ENCODE measurements around the gene PCDHA2.
"Not testable (repeated sequence)": the region's sequence is repeated elsewhere in the genome, so short reads cannot be mapped to it uniquely, and the experiment has no call there.

Gene PCDHA2

DNA sequence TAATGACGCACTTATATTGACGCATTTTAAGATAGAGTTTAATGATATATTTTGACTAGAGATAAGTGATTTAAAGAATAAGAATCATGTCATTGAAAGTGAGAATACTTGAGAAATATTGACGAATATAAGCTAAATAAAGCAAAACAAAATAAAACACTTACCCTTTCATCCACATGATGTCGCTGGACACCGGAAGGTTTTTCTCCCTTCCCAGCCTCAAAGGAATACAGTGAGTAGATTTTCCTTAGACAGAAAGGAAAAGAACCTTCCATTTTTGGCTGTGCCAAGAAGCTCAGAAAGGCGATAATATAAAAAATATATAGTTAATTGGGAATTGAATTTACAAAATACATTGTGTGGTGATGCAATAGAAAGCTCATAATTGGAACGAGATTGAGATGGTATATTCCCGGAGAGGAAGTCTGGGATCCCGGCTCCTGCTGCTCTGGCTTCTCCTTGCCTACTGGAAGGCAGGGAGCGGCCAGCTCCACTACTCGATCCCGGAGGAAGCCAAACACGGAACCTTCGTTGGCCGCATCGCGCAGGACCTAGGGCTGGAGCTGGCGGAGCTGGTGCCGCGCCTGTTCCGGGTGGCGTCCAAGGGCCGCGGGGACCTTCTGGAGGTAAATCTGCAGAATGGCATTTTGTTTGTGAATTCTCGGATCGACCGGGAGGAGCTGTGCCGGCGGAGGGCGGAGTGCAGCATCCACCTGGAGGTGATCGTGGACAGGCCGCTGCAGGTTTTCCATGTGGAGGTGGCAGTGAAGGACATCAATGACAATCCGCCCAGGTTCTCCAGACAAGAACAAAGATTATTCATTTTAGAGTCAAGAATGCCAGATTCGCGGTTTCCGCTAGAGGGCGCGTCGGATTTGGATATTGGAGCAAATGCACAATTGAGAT is 27.0 kb downstream of the PCDHA2 start, which contains the start of gene PCDHA5:
PCDHA5 (plus strand) TSS at position 239 of the 906 bp plus-strand sequence.
- peak in 2 of 14 donors; percentile 20 to 22 for DNase-seq

GRCh38 chr5:140822281-140822629 is 27.6 kb downstream of the PCDHA2 start:
- no peak for DNase-seq

GRCh38 chr5:140822969-140823368 is 28.3 kb downstream of the PCDHA2 start:
- DNase-seq: not testable (repeated sequence)

DNA sequence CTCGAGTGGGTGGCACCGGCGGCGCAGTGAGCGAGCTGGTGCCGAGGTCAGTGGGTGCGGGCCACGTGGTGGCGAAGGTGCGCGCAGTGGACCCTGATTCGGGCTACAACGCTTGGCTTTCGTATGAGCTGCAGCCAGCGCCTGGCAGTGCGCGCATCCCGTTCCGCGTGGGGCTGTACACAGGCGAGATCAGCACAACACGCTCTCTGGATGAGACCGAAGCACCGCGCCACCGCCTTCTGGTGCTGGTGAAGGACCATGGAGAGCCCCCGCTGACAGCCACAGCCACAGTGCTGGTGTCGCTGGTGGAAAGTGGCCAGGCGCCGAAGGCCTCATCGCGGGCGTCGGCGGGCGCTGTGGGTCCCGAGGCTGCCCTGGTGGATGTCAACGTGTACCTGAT is 28.8 kb downstream of the PCDHA2 start:
- DNase-seq: no peak

- DNase-seq: peak in 1 of 14 donors; percentile 17
Observed at GRCh38 chr5:140827704-140828361, 33.2 kb downstream of the PCDHA2 start, which contains the start of gene PCDHA6. Gene PCDHA6, plus strand, starts transcription at chr5:140827960. Its CDS starts 132 bp downstream, at chr5:140828092.

- DNase-seq: no peak
Observed at GRCh38 chr5:140828362-140828737, 33.7 kb downstream of the PCDHA2 start.

GRCh38 chr5:140829511-140830501 is 35.2 kb downstream of the PCDHA2 start:
- not testable (repeated sequence) for DNase-seq

DNA sequence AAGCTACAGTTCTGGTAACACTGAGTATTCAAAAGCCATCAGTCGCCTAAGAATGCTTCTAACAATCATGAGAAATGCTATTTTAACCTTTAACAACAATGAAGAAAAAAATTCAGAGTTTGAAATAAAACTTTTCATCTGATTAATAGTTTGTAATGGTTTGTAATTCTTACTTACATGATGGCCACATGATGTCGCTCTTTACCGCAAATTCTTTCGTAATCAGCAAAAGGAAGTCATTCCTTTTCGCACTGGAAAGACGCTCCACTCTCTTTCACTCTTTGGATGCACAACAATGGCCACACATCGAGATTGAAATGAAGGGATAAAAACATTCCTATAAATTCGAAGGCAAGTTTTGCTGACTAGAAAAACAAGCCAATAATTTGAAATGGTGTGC is 39.3 kb downstream of the PCDHA2 start, which contains the start of gene PCDHA7:
PCDHA7 (plus strand) TSS at position 277 of the 400 bp plus-strand sequence; CDS start at position 392, 115 bp downstream.
- DNase-seq: peak in 1 of 14 donors; percentile 1

DNA sequence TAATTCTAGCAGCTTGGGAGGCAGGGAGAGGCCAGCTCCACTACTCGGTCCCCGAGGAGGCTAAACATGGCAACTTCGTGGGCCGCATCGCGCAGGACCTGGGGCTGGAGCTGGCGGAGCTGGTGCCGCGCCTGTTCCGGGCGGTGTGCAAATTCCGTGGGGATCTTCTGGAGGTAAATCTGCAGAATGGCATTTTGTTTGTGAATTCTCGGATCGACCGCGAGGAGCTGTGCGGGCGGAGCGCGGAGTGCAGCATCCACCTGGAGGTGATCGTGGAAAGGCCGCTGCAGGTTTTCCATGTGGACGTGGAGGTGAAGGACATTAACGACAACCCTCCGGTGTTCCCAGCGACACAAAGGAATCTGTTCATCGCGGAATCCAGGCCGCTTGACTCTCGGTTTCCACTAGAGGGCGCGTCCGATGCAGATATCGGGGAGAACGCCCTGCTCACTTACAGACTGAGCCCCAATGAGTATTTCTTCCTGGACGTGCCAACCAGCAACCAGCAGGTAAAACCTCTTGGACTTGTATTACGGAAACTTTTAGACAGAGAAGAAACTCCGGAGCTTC is 39.9 kb downstream of the PCDHA2 start:
- DNase-seq: peak in 1 of 14 donors; percentile 2

- no peak for DNase-seq
Observed at GRCh38 chr5:140835622-140836510, 41.2 kb downstream of the PCDHA2 start.

GRCh38 chr5:140840978-140841962 is 46.6 kb downstream of the PCDHA2 start, which contains the start of gene PCDHA8:
Gene PCDHA8, plus strand, starts transcription at chr5:140841187. Its CDS starts 135 bp downstream, at chr5:140841322.
- DNase-seq: peak in 2 of 14 donors; percentile 2 to 11

DNA sequence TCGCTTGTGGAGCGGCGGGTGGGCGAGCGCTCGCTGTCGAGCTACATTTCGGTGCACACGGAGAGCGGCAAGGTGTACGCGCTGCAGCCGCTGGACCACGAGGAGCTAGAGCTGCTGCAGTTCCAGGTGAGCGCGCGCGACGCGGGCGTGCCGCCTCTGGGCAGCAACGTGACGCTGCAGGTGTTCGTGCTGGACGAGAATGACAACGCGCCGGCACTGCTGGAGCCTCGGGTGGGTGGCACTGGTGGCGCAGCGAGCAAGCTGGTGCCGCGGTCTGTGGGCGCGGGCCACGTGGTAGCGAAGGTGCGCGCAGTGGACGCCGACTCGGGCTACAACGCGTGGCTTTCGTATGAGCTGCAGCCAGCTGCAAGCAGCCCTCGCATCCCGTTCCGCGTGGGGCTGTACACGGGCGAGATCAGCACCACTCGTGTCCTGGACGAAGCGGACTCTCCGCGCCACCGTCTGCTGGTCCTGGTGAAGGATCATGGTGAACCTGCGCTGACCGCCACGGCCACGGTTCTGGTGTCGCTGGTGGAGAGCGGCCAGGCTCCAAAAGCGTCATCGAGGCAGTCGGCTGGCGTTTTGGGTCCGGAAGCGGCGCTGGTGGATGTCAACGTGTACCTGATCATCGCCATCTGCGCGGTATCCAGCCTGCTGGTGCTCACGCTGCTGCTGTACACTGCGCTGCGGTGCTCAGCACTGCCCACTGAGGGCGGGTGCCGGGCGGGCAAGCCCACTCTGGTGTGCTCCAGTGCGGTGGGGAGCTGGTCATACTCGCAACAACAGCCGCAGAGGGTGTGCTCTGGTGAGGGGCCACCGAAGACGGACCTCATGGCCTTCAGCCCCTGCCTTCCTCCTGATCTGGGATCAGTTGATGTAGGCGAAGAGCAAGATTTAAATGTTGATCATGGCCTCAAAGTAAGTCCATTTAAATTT is 48.4 kb downstream of the PCDHA2 start:
- no peak for DNase-seq
